DOHH2 (cell line): ENCODE data around the gene CCNYL1.

Experiments used
- H3F3A ChIP-seq: fragments of 200-600 bp; sonication (generic), shearing (Covaris generic); 2 replicates; pipeline ENCODE4 v1.6.0; 2016; ENCODE audit warnings: antibody characterized with exemption, mild to moderate bottlenecking; ENCODE audit not compliant: control insufficient read depth, insufficient read depth
- H3K27ac ChIP-seq: fragments of 200-600 bp; sonication (generic); 2 replicates; pipeline ENCODE4 v1.5.1; 2014; ENCODE audit warnings: low read depth, mild to moderate bottlenecking, low read length, moderate library complexity
- H3K27me3 ChIP-seq: fragments of 200-600 bp; sonication (generic); 2 replicates; pipeline ENCODE4 v1.6.1; 2014; ENCODE audit warnings: mild to moderate bottlenecking, low read length, mixed read lengths; ENCODE audit not compliant: control insufficient read depth
- H3K36me3 ChIP-seq: fragments of 200-600 bp; sonication (generic); 2 replicates; pipeline ENCODE4 v1.6.1; 2014; ENCODE audit warnings: mild to moderate bottlenecking, low read length, moderate library complexity, mixed read lengths; ENCODE audit not compliant: control insufficient read depth
- H3K4me1 ChIP-seq: fragments of 200-600 bp; sonication (generic); 2 replicates; pipeline ENCODE4 v1.6.1; 2014; ENCODE audit warnings: mild to moderate bottlenecking, low read length, mixed read lengths; ENCODE audit not compliant: control insufficient read depth
- H3K4me2 ChIP-seq: fragments of 200-600 bp; sonication (generic); 2 replicates; pipeline ENCODE4 v1.6.0; 2014; ENCODE audit warnings: mild to moderate bottlenecking, low read length, moderate library complexity
- H3K4me3 ChIP-seq: fragments of 200-600 bp; sonication (generic); 2 replicates; pipeline ENCODE4 v1.5.1; 2014; ENCODE audit warnings: mild to moderate bottlenecking, low read length, mixed read lengths
- H3K79me2 ChIP-seq: fragments of 200-600 bp; sonication (generic); 2 replicates; pipeline ENCODE4 v1.6.1; 2014; ENCODE audit warnings: mild to moderate bottlenecking, low read length, mixed read lengths; ENCODE audit not compliant: control insufficient read depth
- H3K9me2 ChIP-seq: fragments of 200-600 bp; sonication (generic); replicated peaks from 2 replicates; pipeline ENCODE4 v1.6.1; 2014; ENCODE audit warnings: mild to moderate bottlenecking, low read length, mixed read lengths; ENCODE audit not compliant: control insufficient read depth
- H3K9me3 ChIP-seq: fragments of 200-600 bp; sonication (generic); 2 replicates; pipeline ENCODE4 v1.6.1; 2014; ENCODE audit warnings: antibody characterized with exemption, low read length, mixed read lengths; ENCODE audit not compliant: control insufficient read depth, insufficient read depth
- H4K20me1 ChIP-seq: fragments of 200-600 bp; sonication (generic); 2 replicates; pipeline ENCODE4 v1.6.0; 2014; ENCODE audit warnings: low read depth, mild to moderate bottlenecking, antibody characterized with exemption, low read length, moderate library complexity; ENCODE audit not compliant: control insufficient read depth, insufficient read depth
- EZH2phosphoT487 ChIP-seq: fragments of 200-600 bp; sonication (generic); IDR thresholded peaks from 2 replicates; pipeline ENCODE4 v1.6.1; 2017; ENCODE audit warnings: borderline replicate concordance, mild to moderate bottlenecking, antibody characterized with exemption, low read length, moderate library complexity, mixed read lengths
- TF ChIP-seq, protein P1 (sequence below): fragments of 200-600 bp; sonication (generic); IDR thresholded peaks from one replicate; pipeline ENCODE4 v1.5.1; 2014; ENCODE audit warnings: antibody characterized with exemption, mild to moderate bottlenecking, low read depth, low read length; ENCODE audit not compliant: poor library complexity, severe bottlenecking

CCNYL1 gene

DNA sequence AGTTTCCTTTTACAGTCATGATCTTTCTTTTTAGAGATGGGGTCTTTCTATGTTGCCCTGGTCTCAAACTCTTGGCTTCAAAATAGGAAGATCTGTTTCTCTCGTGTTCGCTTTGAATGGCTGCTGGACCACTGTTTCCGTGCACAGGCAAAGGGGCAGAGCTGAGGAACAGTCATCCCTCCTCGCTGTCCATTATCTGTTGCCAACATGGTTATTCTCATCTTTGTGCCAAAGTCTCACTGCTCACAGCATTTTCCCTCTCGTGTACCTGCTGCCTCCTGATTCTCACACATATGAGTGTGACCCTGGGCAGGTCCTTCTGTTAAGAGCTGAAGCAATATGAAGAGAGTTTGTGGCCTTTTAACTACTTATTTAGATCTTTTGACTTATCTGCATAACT, 28.0 kb upstream of the CCNYL1 start:
- no peaks in the 10 kb centered on the region for H3K79me2 ChIP-seq
- no peaks in the 10 kb centered on the region for H3F3A ChIP-seq
- no peak overlapping the region for H3K4me2 ChIP-seq
- H4K20me1 ChIP-seq: no peaks in the 10 kb centered on the region
- no peaks in the 10 kb centered on the region for H3K9me2 ChIP-seq
- no peaks in the 10 kb centered on the region for H3K9me3 ChIP-seq
- no peak overlapping the region for H3K27ac ChIP-seq
- H3K27me3 ChIP-seq: no peaks in the 10 kb centered on the region
- TF ChIP-seq, protein P1, sequence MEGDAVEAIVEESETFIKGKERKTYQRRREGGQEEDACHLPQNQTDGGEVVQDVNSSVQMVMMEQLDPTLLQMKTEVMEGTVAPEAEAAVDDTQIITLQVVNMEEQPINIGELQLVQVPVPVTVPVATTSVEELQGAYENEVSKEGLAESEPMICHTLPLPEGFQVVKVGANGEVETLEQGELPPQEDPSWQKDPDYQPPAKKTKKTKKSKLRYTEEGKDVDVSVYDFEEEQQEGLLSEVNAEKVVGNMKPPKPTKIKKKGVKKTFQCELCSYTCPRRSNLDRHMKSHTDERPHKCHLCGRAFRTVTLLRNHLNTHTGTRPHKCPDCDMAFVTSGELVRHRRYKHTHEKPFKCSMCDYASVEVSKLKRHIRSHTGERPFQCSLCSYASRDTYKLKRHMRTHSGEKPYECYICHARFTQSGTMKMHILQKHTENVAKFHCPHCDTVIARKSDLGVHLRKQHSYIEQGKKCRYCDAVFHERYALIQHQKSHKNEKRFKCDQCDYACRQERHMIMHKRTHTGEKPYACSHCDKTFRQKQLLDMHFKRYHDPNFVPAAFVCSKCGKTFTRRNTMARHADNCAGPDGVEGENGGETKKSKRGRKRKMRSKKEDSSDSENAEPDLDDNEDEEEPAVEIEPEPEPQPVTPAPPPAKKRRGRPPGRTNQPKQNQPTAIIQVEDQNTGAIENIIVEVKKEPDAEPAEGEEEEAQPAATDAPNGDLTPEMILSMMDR: no peak
- TF ChIP-seq EZH2phosphoT487: no peak
- no peaks in the 10 kb centered on the region for H3K36me3 ChIP-seq
- H3K4me3 ChIP-seq: no peak overlapping the region
- no peaks in the 10 kb centered on the region for H3K4me1 ChIP-seq

DNA sequence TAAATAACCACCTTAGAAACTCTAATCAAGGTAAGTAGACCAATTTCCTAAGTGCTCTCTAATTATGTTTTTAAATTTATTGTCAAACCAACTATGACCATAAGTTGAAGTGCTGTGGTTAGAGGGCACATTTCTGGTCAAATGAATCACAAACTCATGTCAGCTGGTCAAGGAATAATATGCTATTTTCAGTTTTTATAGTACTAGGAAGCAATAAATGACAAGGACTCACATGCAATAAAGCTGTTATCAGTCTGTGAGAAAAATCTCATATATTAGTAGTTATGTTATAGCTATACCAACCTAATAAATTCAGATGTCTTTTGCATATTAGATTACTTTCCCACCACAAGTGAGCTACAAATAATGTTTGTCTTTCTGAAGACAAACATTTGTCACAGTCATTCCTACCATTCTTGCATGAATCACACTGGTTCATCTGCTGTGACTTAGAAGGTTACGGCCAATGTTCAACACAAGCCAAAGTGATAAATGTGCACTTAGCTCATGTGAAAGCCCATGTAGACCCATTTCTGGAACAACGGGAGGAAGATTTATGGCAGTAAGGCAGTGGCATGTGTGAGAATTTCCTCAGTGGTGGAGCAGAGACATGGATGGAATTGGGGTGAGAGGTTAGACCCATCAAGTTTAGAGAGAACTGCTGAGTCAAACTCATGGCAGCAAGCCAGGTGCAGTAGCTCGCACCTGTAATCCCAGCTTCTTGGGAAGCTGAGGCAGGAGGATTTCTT, 27.4 kb upstream of the CCNYL1 start:
- TF ChIP-seq EZH2phosphoT487: no peak
- TF ChIP-seq, protein P1: no peak
- H3K9me3 ChIP-seq: no peaks in the 10 kb centered on the region
- H3K4me1 ChIP-seq: no peaks in the 10 kb centered on the region
- H3F3A ChIP-seq: no peaks in the 10 kb centered on the region
- H3K27ac ChIP-seq: no peak overlapping the region
- no peak overlapping the region for H3K4me3 ChIP-seq
- H3K79me2 ChIP-seq: no peaks in the 10 kb centered on the region
- no peak overlapping the region for H3K4me2 ChIP-seq
- no peaks in the 10 kb centered on the region for H3K9me2 ChIP-seq
- H4K20me1 ChIP-seq: no peaks in the 10 kb centered on the region
- no peaks in the 10 kb centered on the region for H3K27me3 ChIP-seq
- H3K36me3 ChIP-seq: no peaks in the 10 kb centered on the region

DNA sequence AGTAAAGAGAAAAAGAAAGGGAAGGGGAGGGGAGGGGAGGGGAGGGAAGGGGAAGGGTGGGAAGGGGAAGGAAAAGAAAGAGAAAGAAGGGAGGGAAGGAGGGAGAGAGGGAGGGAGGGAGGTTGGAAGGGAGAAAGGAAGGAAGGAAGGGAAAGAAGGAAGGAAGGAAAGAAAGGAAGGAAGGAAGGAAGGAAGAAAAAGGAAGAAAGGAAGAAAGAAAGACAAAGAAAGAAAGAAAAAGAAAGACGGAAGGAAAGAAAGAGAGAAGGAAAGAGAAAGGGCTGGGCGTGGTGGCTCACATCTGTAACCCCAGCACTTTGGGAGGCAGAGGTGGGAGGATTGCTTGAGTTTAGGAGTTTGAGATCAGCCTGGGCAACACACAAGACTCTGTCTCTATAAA, 24.6 kb upstream of the CCNYL1 start:
- no peaks in the 10 kb centered on the region for H3K79me2 ChIP-seq
- H3F3A ChIP-seq: no peaks in the 10 kb centered on the region
- H3K27ac ChIP-seq: no peak overlapping the region
- TF ChIP-seq EZH2phosphoT487: no peak
- TF ChIP-seq, protein P1: no peak
- H3K9me2 ChIP-seq: no peaks in the 10 kb centered on the region
- no peaks in the 10 kb centered on the region for H3K9me3 ChIP-seq
- H3K36me3 ChIP-seq: no peaks in the 10 kb centered on the region
- H3K4me2 ChIP-seq: no peak overlapping the region
- H3K4me3 ChIP-seq: no peak overlapping the region
- no peaks in the 10 kb centered on the region for H3K27me3 ChIP-seq
- no peaks in the 10 kb centered on the region for H3K4me1 ChIP-seq
- H4K20me1 ChIP-seq: no peaks in the 10 kb centered on the region
